ENCODE measurements around the gene VTN.

The VTN gene

DNA sequence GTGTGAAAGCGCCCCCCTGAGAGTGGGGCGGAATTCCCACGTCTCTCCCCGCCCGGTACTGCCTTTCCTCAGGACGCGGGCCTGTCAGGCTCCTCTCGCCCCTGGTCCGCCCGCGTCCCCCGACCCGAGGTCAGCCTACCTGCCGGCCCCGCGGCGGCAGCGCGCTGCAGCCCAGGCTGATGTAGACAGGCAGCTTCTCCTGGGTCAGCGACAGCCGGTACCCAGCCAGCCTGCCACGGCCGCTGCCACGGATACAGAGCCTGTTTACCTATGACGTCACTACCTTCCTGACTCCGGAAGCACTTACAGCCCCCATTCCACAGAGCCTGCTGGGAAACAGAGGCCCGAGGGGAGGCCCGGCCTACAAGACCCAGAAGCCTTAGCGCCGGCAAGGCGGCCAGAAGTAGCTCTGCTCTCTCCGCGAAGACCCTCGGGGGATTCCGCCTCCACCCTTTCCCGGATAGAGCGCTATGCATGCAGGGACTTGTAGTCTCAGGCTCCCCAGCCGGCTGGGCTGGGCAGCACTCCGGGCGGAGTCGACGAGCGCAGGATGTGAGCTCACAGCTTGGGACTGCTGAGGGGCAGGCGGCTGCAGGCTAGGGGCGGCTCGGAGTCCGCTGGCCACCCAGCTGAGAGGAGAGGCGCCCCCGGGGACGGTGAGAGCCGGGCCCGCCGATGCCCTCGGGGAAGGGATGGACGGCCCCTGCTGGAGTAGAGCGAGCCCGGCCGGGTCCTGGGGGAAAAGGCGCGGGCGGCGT is 34.7 kb downstream of the VTN start, which contains the start of the genes IFT20 and TNFAIP1:
Gene IFT20 (minus strand): TSS at position 272 of the 758 bp plus-strand sequence. CDS start 3,487 bp downstream, outside the sequence.
Gene TNFAIP1 (plus strand): TSS at position 561 of the 758 bp plus-strand sequence. CDS start 3,761 bp downstream, outside the sequence.
- H3K9ac ChIP-seq, result peak within 1 kb of the TSS; percentile 41
- H3K4me3 ChIP-seq (ENCODE audit: low read depth, low read length), result peak within 1 kb of the TSS; percentile 97
- H2AFZ ChIP-seq, result peak within 1 kb of the TSS; percentile 90
- no peaks in the 10 kb centered on the region for H3K36me3 ChIP-seq (ENCODE audit: control insufficient read depth, insufficient read depth, low read length)
- no peaks in the 10 kb centered on the region for H3K27me3 ChIP-seq (ENCODE audit: control insufficient read depth, insufficient read depth, low read length)
- peaks cover 33% of the 10 kb centered on the region for H3K79me2 ChIP-seq
- no peaks in the 10 kb centered on the region for H3K4me1 ChIP-seq
- peak within 1 kb of the TSS; percentile 98 for H3K4me2 ChIP-seq (ENCODE audit: low read length)
- H3K9me3 ChIP-seq (ENCODE audit: control insufficient read depth, low read length), result no peaks in the 10 kb centered on the region
- TF ChIP-seq, protein P1, sequence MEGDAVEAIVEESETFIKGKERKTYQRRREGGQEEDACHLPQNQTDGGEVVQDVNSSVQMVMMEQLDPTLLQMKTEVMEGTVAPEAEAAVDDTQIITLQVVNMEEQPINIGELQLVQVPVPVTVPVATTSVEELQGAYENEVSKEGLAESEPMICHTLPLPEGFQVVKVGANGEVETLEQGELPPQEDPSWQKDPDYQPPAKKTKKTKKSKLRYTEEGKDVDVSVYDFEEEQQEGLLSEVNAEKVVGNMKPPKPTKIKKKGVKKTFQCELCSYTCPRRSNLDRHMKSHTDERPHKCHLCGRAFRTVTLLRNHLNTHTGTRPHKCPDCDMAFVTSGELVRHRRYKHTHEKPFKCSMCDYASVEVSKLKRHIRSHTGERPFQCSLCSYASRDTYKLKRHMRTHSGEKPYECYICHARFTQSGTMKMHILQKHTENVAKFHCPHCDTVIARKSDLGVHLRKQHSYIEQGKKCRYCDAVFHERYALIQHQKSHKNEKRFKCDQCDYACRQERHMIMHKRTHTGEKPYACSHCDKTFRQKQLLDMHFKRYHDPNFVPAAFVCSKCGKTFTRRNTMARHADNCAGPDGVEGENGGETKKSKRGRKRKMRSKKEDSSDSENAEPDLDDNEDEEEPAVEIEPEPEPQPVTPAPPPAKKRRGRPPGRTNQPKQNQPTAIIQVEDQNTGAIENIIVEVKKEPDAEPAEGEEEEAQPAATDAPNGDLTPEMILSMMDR (IDR thresholded peaks at IDR 0.05), result peak; percentile 9
- peak within 1 kb of the TSS; percentile 81 for H3K27ac ChIP-seq

DNA sequence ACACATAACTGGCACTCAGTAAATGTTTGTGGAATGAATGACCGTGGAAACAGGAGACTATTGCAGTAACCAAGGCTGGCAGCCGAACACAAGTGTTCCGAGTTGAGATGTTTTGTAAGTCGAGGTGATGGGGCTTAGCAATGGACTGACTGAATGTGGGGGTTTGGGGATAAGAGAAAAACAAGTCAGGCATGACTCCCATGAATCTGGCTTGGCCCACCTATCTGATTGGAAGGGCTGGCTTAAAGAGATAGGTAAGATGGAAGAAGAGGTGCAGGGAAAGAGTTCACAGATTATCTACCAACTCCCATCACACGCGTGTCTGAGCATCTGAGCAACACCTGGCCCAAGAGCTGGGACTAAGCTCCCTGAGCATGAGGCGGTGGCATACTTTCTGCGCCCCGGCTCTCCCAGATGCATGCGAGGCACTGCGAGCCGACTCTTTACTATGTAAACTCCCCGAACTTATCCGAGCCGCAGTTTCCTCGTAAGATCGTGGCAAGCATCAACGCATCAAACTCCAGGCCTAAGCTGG is 35.4 kb downstream of the VTN start:
- H3K27ac ChIP-seq, result peak overlapping the region; percentile 81
- H3K36me3 ChIP-seq (ENCODE audit: control insufficient read depth, insufficient read depth, low read length), result no peaks in the 10 kb centered on the region
- H3K4me3 ChIP-seq (ENCODE audit: low read depth, low read length), result peak overlapping the region; percentile 97
- no peaks in the 10 kb centered on the region for H3K9me3 ChIP-seq (ENCODE audit: control insufficient read depth, low read length)
- H3K4me2 ChIP-seq (ENCODE audit: low read length), result peak overlapping the region; percentile 98
- H3K27me3 ChIP-seq (ENCODE audit: control insufficient read depth, insufficient read depth, low read length), result no peaks in the 10 kb centered on the region
- TF ChIP-seq, protein P1 (IDR thresholded peaks at IDR 0.05), result no peak
- no peaks in the 10 kb centered on the region for H3K4me1 ChIP-seq
- peak overlapping the region; percentile 41 for H3K9ac ChIP-seq
- H3K79me2 ChIP-seq, result peaks cover 33% of the 10 kb centered on the region
- H2AFZ ChIP-seq, result peak overlapping the region; percentile 90

DNA sequence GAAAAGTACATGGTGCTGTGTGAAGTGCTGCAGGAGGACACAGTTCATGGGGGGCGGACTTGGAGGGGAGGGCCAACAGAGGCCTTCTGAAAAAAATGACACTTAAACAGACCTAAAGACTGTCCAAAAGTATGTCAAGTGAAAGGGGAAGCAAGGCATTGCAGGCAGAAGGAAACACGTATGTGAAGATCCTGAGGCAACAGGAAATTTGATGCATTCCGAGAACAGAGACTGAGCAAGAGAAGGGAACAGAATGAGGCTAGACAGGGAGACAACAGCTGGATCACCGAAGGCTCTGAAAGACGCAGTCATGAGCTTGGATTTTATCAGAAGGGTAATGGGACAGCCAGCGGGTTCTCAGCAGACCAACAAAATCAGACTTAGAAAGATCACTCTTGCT is 35.9 kb downstream of the VTN start:
- Histone ChIP-seq H3K9me3 (ENCODE audit: control insufficient read depth, low read length) (no peaks in the 10 kb centered on the region), H3K36me3 (ENCODE audit: control insufficient read depth, insufficient read depth, low read length) (no peaks in the 10 kb centered on the region), H3K4me2 (ENCODE audit: low read length) (peak overlapping the region; percentile 98), H3K9ac (no peak overlapping the region), H3K4me1 (no peaks in the 10 kb centered on the region), H3K27ac (no peak overlapping the region), H3K4me3 (ENCODE audit: low read depth, low read length) (peak overlapping the region; percentile 97), H3K79me2 (peaks cover 33% of the 10 kb centered on the region), H3K27me3 (ENCODE audit: control insufficient read depth, insufficient read depth, low read length) (no peaks in the 10 kb centered on the region), H2AFZ (no peak overlapping the region)
- TF ChIP-seq, protein P1 (IDR thresholded peaks at IDR 0.05), result no peak

DNA sequence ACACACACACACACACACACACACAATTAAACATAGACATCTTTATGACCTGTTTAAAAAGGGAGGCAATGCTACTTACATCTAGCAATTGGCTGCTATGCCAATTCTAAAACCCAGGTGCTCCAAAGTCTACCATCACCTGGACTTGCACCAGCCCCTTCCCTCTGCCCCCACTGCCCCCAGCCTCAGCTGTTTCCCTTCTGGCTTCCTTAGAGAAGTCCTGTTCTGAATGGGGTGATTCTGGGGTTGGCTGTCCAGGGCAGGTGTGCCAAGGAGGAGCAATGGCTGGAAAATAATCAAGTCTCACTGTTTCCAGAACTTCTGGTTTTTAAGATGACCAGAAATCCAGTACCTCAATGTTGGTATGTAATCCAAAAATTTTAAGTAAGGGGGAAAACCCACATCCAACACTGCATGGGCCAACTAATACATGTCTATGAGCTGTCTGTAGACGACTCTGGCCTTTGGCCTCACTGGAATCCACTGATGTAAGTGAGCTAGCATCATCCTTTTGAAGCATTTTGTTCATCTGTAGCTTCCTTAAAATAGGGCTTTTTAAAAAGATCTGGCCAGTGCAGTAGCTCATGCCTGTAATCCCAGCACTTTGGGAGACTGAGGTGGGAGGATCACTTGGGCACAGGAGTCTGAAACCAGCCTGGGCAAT is 36.9 kb downstream of the VTN start:
- no peak overlapping the region for H3K4me2 ChIP-seq (ENCODE audit: low read length)
- H2AFZ ChIP-seq, result no peak overlapping the region
- H3K36me3 ChIP-seq (ENCODE audit: control insufficient read depth, insufficient read depth, low read length), result no peaks in the 10 kb centered on the region
- H3K4me1 ChIP-seq, result no peaks in the 10 kb centered on the region
- H3K79me2 ChIP-seq, result peaks cover 30% of the 10 kb centered on the region
- H3K27me3 ChIP-seq (ENCODE audit: control insufficient read depth, insufficient read depth, low read length), result no peaks in the 10 kb centered on the region
- no peaks in the 10 kb centered on the region for H3K9me3 ChIP-seq (ENCODE audit: control insufficient read depth, low read length)
- H3K9ac ChIP-seq, result no peak overlapping the region
- H3K4me3 ChIP-seq (ENCODE audit: low read depth, low read length), result no peak overlapping the region
- TF ChIP-seq, protein P1 (IDR thresholded peaks at IDR 0.05), result no peak
- no peak overlapping the region for H3K27ac ChIP-seq
